ENCODE results near the gene ZNF200. TPM values are rescaled to one million over a fixed set of nuclear protein-coding genes. Genes with fewer than 3 reads are reported as not detected.
"Not testable (repeated sequence)": the region's sequence is repeated elsewhere in the genome, so short reads cannot be mapped to it uniquely, and the experiment has no call there.

Gene ZNF200
- total RNA-seq, 1 experiment from 2014 or later, result 5.6 TPM

GRCh38 chr16:3202903-3203539 is 31.9 kb downstream of the ZNF200 start:
- DNase-seq (ENCODE audit: low spot score), result no peak

DNA sequence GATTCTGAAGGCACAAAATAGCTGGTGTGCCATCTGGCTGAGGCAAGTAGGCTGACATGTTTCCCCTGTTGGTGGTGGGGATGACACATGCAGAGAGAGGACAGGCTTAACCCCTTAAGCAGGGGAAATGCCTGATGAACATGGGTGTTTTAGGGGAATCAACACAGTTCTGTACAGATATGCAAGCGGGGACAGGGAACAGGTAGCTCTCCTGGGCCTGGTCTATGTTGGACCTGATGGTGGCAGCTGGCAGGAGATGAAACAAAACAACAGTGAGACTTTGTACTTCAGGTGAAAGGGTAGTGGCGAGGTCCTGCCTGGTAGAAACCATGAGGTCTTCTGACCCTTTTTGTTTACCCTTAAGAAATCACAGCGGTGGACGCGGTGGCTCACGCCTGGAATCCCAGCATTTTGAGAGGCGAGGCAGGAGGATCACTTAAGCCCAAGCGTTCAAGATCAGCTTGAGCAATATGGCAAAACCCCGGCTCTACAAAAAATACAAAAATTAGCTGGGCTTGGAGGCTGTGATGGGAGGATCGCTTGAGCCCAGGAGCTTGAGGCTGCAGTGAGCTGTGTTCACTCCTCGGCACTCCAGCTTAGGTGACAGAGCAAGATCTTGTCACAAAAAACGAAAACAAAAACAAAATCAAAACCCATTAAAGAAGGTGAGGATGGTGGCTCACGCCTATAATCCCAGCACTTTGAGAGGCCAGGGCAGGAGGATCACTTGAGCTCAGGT is 36.5 kb downstream of the ZNF200 start:
- DNase-seq (ENCODE audit: low spot score), result peak; percentile 15

DNA sequence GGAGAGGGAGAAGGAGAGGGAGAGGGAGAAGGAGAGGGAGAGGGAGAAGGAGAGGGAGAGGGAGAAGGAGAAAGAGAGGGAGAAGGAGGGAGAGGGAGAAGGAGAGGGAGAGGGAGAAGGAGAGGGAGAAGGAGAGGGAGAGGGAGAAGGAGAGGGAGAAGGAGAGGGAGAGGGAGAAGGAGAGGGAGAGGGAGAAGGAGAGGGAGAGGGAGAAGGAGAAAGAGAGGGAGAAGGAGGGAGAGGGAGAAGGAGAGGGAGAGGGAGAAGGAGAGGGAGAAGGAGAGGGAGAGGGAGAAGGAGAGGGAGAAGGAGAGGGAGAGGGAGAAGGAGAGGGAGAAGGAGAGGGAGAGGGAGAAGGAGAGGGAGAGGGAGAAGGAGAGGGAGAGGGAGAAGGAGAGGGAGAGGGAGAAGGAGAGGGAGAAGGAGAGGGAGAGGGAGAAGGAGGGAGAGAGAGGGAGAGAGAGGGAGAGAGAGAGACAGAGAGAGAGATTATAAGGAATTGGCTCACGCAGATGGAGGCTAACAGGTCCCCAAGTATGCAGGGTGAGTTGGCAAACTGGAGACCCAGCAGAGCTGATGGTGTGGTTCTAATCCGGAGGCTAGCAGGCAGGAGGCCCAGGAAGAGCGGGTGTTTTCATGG is 37.1 kb downstream of the ZNF200 start:
- DNase-seq (ENCODE audit: low spot score), result not testable (repeated sequence)

DNA sequence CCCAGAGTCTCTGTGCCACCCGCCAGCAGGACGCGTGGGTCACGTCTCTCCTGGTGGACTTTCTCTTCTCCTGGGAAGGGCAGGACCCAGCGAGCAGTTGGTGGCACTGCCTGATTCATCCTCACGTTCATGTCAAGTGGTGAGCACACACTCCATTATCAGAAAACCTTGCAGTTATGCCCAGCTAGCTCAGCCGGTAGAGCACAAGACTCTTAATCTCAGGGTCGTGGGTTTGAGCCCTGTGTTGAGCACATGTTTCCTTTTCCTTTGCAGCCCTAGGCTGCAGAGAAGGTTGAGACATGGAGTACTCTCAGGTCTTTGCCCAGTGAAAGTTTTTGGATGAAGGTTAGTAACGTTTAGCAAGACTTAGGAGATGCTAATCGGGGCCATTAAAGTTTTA is 39.0 kb downstream of the ZNF200 start:
- DNase-seq (ENCODE audit: low spot score), result no peak

DNA sequence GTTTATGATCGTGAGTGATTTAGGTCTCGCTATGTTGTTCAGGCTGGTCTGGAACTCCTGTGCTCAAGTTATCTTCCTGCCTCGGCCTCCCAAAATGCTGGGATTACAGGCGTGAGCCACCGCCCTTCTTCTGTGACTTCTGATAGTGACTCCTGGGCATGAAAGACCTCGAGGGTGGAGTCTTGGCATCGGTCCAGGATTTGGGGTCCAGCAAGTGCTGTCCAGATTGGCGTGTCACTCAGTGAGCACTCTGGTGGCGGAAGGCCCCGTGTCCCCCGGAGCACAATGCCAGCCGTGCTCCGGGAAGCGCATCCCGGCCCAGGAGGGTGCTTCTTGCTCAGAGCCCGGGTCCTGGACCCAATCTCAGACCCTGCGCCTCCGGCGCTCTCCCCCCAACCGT is 40.2 kb downstream of the ZNF200 start:
- no peak for DNase-seq (ENCODE audit: low spot score)

DNA sequence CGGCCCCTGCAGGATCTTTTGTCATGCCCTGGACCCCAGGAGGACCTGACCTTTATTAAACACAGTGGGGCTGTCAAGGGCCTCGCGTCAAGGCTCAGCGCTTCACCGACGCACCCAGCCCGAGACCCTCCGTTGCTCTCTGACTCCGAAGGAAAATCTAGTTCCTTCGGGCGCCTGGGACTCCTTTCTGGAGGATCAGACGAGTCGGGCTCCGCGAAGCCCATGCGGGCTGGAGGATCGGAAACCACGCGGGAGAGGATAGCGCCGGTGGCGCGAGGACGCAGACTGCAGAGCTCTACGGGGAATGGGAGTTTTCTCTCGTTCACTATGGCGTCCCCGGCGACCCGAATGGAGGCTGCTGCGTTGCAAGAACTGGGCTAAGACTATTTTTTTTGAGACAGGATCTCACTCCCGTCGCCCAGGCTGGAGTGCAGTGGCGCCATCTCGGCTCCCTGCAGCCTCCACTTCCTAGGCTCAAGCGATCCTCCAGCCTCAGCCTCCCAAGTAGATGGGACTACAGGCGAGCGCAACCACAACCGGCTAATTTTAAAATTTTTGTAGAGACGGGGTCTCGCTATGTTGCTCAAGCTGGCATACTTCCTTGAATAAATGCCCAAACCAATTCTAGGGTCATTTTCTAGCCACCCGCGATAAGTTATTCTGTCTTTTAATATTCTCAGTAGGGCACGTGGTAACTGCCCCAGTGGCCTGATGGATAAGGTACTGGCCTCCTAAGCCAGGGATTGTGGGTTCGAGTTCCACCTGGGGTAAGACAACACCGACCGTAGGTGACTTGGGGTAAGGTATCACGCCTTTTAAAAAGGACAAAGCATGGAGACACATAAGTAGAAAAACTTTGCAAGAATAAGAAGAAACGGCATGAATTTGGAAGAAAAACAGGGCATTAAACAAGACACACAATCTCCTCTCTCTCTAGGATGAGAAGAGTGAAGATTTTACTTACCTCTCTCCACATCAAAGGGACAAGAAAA is 41.4 kb downstream of the ZNF200 start:
- DNase-seq (ENCODE audit: low spot score), result no peak

- no peak for DNase-seq (ENCODE audit: low spot score)
Observed at GRCh38 chr16:3192476-3193019, 42.4 kb downstream of the ZNF200 start.

- DNase-seq (ENCODE audit: low spot score), result no peak
Observed at GRCh38 chr16:3190949-3191353, 44.0 kb downstream of the ZNF200 start.

- DNase-seq (ENCODE audit: low spot score), result no peak
Observed at GRCh38 chr16:3189869-3190268, 45.1 kb downstream of the ZNF200 start.

- DNase-seq (ENCODE audit: low spot score), result peak; percentile 36
Observed at GRCh38 chr16:3188925-3189825, 45.8 kb downstream of the ZNF200 start.

- no peak for DNase-seq (ENCODE audit: low spot score)
Observed at GRCh38 chr16:3188675-3188924, 46.4 kb downstream of the ZNF200 start.

DNA sequence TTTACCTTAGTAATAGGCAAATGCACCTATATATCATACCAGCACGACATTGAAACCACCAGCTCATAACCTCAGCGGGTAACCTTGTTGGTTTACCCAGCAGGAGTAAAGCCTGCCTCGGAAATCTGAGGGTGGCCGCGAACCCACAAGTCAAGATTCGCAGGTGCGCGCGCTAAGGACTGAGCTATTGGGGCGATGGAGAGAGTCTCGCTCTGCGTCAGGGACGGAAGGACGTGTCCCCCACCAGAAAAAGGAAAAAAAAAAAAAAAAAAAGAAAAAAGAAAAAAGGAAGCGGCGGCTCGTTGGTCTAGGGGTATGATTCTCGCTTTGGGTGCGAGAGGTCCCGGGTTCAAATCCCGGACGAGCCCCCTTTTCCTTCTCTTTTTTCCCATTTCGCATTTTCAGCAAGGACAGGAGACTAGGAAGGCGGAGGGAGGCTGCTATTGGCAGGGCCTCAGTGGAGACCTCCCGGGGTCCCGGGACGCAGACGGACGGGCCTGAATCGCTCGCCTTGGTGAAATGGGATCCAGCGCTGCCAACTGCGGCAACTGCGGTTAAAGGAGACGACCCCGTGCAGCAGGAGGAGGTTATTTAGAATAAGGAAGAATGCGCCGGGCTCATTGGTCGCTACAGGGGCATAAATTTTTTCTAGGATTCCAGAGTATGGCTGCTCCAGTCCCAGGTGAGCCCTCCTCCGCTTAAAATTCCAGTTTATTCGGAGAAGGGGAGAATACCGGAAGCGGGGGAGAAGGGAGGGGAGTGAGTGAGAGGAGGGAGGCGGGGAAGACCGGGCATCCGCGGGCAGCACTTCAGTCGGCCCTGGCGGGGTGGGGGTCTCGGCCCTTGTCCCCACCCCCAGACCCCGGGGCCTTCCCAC is 46.9 kb downstream of the ZNF200 start, which contains the start of gene OR1F1:
OR1F1 (plus strand) TSS at position 407 of the 877 bp plus-strand sequence.
- no peak for DNase-seq (ENCODE audit: low spot score)

DNA sequence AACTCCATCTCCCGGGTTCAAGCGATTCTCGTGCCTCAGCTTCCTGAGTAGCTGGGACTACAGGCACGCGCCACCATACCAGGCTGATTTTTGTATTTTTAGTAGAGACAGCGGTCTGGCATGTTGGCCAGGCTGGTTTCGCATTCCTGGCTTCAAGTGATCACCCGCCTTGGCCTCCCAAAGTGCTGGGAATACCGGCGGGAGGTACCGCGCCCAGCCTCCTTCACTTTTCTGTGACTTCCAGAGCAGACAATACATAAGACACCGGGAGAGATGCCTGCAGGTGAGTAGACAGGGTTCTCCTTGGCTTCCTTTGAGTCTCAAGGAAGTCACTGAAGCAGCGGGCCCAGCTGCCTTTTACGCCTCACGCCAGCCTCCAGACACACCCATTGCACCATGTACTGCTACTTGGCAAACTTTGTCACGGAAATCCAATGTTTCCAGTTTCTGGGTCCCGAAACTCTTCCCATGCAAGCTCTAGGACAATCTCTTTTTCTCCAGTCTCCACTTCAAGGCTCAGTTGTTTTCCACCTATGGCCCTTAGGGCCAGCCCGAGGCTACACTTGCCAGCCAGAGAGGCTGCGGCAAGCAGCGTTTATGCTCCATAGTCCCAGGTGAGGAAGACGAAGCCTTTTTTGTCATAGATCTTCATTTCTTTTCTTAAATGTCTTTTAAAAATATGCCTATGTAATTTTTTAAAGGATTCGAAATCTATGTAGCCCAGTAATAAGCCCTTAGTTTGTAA is 47.8 kb downstream of the ZNF200 start:
- DNase-seq (ENCODE audit: low spot score), result no peak

DNA sequence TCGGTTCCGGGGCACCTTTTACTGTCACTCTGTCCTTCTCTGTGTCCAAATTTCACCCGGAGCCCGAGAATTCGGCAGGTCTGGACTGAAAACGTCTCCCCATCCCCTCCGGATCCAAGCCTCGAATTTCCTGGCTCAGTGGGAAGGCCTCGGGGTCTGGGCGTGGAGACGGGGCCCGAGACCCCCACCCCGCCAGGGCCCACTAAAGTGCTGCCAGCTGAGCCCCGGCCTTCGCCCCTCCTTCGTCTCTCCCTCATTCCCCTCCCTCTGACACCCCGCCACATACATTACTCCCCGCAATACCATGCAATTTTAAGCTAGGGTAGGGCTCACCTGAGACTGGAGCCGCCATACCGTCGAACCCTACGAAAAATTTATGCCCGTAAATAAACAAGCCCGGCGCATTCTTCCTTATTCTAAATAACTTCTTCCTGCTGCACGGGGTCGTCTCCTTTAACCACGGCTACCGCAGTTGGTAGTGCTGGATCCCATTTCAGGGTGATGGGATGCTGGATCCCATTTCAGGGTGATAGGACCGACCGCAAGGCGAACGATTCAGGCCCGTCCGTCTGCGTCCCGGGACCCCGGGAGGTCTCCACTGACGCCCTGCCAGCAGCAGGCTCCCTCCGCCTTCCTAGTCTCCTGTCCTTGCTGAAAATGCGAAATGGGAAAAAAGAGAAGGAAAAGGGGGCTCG is 51.4 kb downstream of the ZNF200 start:
- DNase-seq (ENCODE audit: low spot score), result no peak

DNA sequence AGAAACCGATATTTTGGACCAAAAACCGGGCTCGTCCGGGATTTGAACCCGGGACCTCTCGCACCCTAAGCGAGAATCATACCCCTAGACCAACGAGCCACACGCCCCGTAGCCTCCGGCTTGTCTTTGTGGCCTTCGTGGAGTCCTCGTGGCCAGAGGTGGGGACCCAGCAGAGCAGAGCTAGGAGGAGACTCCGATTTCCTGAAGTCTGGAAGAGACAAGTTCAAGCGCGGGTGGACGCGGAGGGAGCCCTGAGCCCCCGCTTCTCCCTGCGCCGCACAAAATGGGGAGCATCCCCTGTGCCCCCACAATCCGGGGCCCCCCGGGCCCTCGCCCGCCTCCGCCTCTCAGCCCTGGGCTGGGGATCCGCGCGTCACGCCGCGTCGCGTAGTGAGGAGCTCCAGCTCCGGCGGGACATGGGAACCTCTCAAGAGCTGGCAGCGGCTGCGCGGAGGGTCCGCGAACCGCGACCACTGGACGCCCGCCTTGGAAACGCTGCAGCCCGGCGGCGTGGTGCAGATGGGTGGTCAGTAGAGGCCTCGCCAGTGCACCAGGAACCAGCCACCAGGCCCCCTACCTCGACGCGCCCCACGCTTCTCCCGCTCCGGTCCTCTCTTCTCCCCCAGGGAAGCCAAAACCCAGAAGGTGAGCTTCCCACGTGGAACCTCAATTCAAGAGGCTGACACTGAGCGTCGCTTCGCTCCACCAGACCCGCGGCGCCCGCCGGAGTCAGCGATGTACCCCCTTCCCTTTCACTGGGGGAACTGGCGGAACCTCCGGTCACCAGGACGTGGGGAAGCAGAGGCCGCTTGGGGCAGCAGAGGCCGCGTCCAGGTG is 52.1 kb downstream of the ZNF200 start:
- peak; percentile 39 for DNase-seq (ENCODE audit: low spot score)

- not testable (repeated sequence) for DNase-seq (ENCODE audit: low spot score)
Observed at GRCh38 chr16:3182293-3182607, 52.7 kb downstream of the ZNF200 start.

- DNase-seq (ENCODE audit: low spot score), result no peak
Observed at GRCh38 chr16:3180445-3180878, 54.5 kb downstream of the ZNF200 start.

Data from HT-29 (cell line).